Regular cardiac myocyte (primary cell): ENCODE results near the gene SHISA9. TPM values are rescaled to one million over a fixed set of nuclear protein-coding genes. Genes with fewer than 3 reads are reported as not detected.

Source experiments
- total RNA-seq: library from RNA; depleted of rRNA; stranded (reverse); fragments of >200 nt; gene quantifications from 2 replicates; pipeline ENCODE4 v1.2.3, GENCODE V29; 2014

SHISA9 gene
- total RNA-seq = under 0.01 TPM in 2 replicates

GRCh38 chr16:12901597-12902461 lies at the start of gene SHISA9:
Gene SHISA9, plus strand, starts transcription at chr16:12901598.

Other genes starting within 250 kb of the SHISA9 start
- gene CPPED1, start 97.7 kb upstream of the SHISA9 start, total RNA-seq = 6.7 and 7.0 TPM in 2 replicates